Fibroblast of lung (primary cell): ENCODE data around the gene MMP25.

Experiments used
- EZH2 ChIP-seq: IDR thresholded peaks from 2 replicates; pipeline ENCODE4 v1.5.1; 2012; ENCODE audit warnings: low read length, control low read depth, mild to moderate bottlenecking; ENCODE audit errors: missing control alignments
- TF ChIP-seq, protein P1 (sequence below), 2 donors: IDR thresholded peaks in 1 of 2; conservative IDR thresholded peaks in 1 of 2; 1 replicate in 1 of 2; 2 replicates in 1 of 2; pipeline ENCODE4 v1.5.1; 2011 to 2012; ENCODE audit warnings: low read length in 2 of 2, control low read depth in 1 of 2, inconsistent platforms in 1 of 2, low read depth in 1 of 2, mild to moderate bottlenecking in 1 of 2

DNA sequence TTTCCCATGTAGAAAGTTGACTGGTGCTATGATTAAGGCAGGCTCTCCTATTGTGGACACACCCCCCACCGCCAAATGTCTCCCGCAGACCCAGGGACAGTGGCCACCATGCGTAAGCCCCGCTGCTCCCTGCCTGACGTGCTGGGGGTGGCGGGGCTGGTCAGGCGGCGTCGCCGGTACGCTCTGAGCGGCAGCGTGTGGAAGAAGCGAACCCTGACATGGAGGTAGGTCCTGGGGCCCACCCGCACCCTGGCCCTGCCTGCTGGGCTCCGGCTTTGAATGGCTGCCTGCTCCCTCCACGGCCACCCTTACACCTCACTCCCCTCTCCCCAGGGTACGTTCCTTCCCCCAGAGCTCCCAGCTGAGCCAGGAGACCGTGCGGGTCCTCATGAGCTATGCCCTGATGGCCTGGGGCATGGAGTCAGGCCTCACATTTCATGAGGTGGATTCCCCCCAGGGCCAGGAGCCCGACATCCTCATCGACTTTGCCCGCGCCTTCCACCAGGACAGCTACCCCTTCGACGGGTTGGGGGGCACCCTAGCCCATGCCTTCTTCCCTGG lies 3.6 kb downstream of the MMP25 start:
- TF ChIP-seq EZH2: no peak
- TF ChIP-seq, protein P1, sequence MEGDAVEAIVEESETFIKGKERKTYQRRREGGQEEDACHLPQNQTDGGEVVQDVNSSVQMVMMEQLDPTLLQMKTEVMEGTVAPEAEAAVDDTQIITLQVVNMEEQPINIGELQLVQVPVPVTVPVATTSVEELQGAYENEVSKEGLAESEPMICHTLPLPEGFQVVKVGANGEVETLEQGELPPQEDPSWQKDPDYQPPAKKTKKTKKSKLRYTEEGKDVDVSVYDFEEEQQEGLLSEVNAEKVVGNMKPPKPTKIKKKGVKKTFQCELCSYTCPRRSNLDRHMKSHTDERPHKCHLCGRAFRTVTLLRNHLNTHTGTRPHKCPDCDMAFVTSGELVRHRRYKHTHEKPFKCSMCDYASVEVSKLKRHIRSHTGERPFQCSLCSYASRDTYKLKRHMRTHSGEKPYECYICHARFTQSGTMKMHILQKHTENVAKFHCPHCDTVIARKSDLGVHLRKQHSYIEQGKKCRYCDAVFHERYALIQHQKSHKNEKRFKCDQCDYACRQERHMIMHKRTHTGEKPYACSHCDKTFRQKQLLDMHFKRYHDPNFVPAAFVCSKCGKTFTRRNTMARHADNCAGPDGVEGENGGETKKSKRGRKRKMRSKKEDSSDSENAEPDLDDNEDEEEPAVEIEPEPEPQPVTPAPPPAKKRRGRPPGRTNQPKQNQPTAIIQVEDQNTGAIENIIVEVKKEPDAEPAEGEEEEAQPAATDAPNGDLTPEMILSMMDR (conservative IDR thresholded peaks at IDR 0.05 in 1 of 2, IDR thresholded peaks at IDR 0.05 in 1 of 2; ENCODE audit: low read depth in 1 of 2, low read length in 2 of 2): no peak
